Heart left ventricle (tissue), 16 donors: Measurements from ENCODE around the gene RINL. TPM values are rescaled to one million over a fixed set of nuclear protein-coding genes. Genes with fewer than 3 reads are reported as not detected.
A peak's percentile ranks its signal among the peaks of the same experiment; 100 is the strongest.

ENCODE experiments used
- ATAC-seq, 4 donors: fragments of 200-7000 bp; cut with Tn5 transposase; one replicate each; pipeline ENCODE4 v1.9.1; 2020 to 2022; ENCODE audit warnings: moderate library complexity in 4 of 4, mild to moderate bottlenecking in 3 of 4, moderate number of reproducible peaks in 1 of 4
- DNase-seq, 5 donors: peaks; one replicate each; pipeline ENCODE4 v3.0.0-alpha.2; 2020
- H3K27ac ChIP-seq, 12 donors: fragments of 200-600 bp; sonication (generic) in 4 of 12; one replicate each; pipeline versions ENCODE4 v1.5.0 to v1.8.0; 2016 to 2022; ENCODE audit warnings: mild to moderate bottlenecking in 2 of 12
- H3K27me3 ChIP-seq, 9 donors: fragments of 200-600 bp; sonication (generic) in 2 of 9; one replicate each; pipeline versions ENCODE4 v1.5.1 to v1.8.0; 2016 to 2022; ENCODE audit warnings: mild to moderate bottlenecking in 3 of 9
- H3K36me3 ChIP-seq, 9 donors: fragments of 200-600 bp; sonication (generic) in 2 of 9; one replicate each; pipeline versions ENCODE4 v1.5.0 to v1.8.0; 2018 to 2022; ENCODE audit warnings: mild to moderate bottlenecking in 2 of 9
- H3K4me1 ChIP-seq, 12 donors: fragments of 200-600 bp; sonication (generic) in 4 of 12; one replicate each; pipeline versions ENCODE4 v1.5.0 to v1.8.0; 2016 to 2022; ENCODE audit warnings: mild to moderate bottlenecking in 3 of 12
- H3K4me3 ChIP-seq, 12 donors: fragments of 200-600 bp; sonication (generic) in 4 of 12; one replicate each; pipeline versions ENCODE4 v1.5.0 to v1.8.0; 2017 to 2022; ENCODE audit warnings: mild to moderate bottlenecking in 9 of 12, moderate library complexity in 4 of 12
- H3K9me3 ChIP-seq, 12 donors: fragments of 200-600 bp; sonication (generic) in 4 of 12; one replicate each; pipeline versions ENCODE4 v1.5.0 to v1.8.0; 2016 to 2022; ENCODE audit warnings: mild to moderate bottlenecking in 1 of 12
- CTCF ChIP-seq, 12 donors: fragments of 200-600 bp; sonication (generic) in 4 of 12; IDR thresholded peaks; one replicate each; pipeline versions ENCODE4 v1.5.0 to v1.8.0; 2018 to 2022; ENCODE audit warnings: antibody characterized with exemption in 12 of 12, mild to moderate bottlenecking in 5 of 12
- POLR2A ChIP-seq, 2 donors: fragments of 450-650 bp; IDR thresholded peaks; one replicate each; pipeline ENCODE4 v1.6.1; 2017; ENCODE audit warnings: antibody characterized with exemption in 2 of 2, mild to moderate bottlenecking in 2 of 2, moderate library complexity in 2 of 2
- WGBS, 4 donors: extraction: QIAGEN DNeasy Blood & Tissue Kit in 2 of 4; methylation state at CpG; one replicate each; pipeline versions ENCODE4 v1.1.5 to v1.1.7; 2013 to 2018; 5-methylcytosine and 5-hydroxymethylcytosine counted together
- intact Hi-C, 10 donors: fragments of 100-400 bp; cut with DNase I; formaldehyde crosslinking; loops; one replicate each; pipeline versions ENCODE4 v1.11.1 to v1.14.2; 2022
- polyA plus RNA-seq, 2 donors: library from polyadenylated mRNA; stranded (reverse); fragments of 200-250 nt; gene quantifications; one replicate each; pipeline ENCODE4 v1.2.3, GENCODE V29; 2013
- total RNA-seq, 9 donors: library from RNA; depleted of rRNA in 2 of 9; stranded (reverse); fragments of >200 nt in 2 of 9; fragmentation: NEBNext Ultra II Directional in 3 of 9; extraction: Animal tissue kit (Norgen Biotek cat#: 25700) in 3 of 9; gene quantifications; one replicate each; pipeline versions ENCODE4 v1.1.0 to v1.2.4, GENCODE V29; 2016 to 2023
- donor health status: ischemic (EF 13 %, LVEDD 7.1; RV severe dilation, severe dysfunction).
- donor health status: healthy with polysubstance abuse.
- donor health status: DM: no; HTN: yes; CAD: no.
- donor health status: DM: no; HTN: no; CAD: no.
- donor health status: ischemic (EF 25% LVEDD 6.9; RV normal size, moderate dysfunction).
- donor health status: ischemic (EF 25% LVEDD 5.7; RV mildly dilated, moderate dysfunction).
- donor health status: healthy.
- donor health status: DM: yes; HTN: yes; CAD: no.
- donor health status: ischemic (EF 35%, LVEDD 5.7; RV mildly dilated, moderate dysfunction).
- donor health status: nonischemic (EF 11% LVEDD 7.7; RV severe dilation, severe dysfunction).
- donor health status: DM: yes; HTN: yes; CAD: no.
- donor health status: PGD.
- donor health status: ischemic (EF 29% LVEDD 5.4; RV normal size, mild dysfunction).
- donor health status: nonischemic (EF 23%, LVEDD 6.1; RV moderate dilation, normal function).

RINL gene
- total and polyA plus RNA-seq, 11 donors = 1.6 to 11.3 (median 4.3) TPM

GRCh38 chr19:38841787-38842438, 36.2 kb downstream of the RINL start:
- Histone ChIP-seq H3K4me1 (peaks cover 0 to 31% (median 19%) of the 10 kb centered on the region in 12 donors), H3K36me3 (peaks cover 10 to 100% (median 100%) of the 10 kb centered on the region in 9 donors), H3K9me3 (no peaks in the 10 kb centered on the region), H3K27me3 (no peaks in the 10 kb centered on the region), H3K27ac (peak overlapping the region in 1 of 12 donors; percentile 37), H3K4me3 (no peak overlapping the region)
- intact Hi-C loops = loop anchor here in 2 of 10 donors (10.0 kb wide), 2 partner anchors 107 to 217 kb away; no protein-coding TSS in a partner anchor
- 94 to 96% (median 94%) methylated on average over 19 of the region's 19 CpGs for WGBS, 4 donors
- ATAC-seq (no peak), DNase-seq (no peak)
- TF ChIP-seq CTCF (IDR thresholded peaks at IDR 0.05) (no peak), POLR2A (IDR thresholded peaks at IDR 0.05) (no peak)

DNA sequence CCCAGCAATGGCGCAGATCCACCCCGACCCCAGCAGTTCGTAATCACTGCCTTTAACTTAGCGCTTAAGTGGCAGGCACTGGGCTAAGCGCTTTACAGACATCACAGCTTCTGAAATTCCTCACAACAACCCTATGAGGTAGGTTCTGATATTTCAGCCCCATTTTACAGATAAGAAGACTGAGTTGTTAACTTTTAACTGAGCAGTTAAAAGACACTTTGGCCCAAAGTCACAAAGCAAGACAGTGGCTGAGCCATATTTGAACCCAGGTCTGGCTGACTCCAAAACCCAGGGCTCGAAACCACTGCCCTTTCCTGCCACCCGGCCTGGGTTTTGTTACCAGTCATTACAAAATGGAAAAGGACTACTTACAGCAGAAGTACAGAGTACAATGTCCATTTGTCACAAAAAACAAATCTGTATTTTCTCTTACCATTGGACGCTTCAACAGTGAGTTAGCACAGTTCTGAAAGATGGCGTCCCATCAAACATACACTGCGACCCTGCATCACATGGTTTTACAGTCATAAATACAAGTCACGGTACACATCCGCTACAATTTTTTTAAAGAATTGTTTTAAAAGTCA, 36.8 kb downstream of the RINL start:
- H3K4me3 ChIP-seq = no peak overlapping the region
- WGBS, 4 donors = 88 to 94% (median 93%) methylated on average over 12 of the region's 12 CpGs
- peaks cover 10 to 100% (median 100%) of the 10 kb centered on the region in 9 donors for H3K36me3 ChIP-seq
- H3K27me3 ChIP-seq = no peaks in the 10 kb centered on the region
- ATAC-seq (no peak), DNase-seq (no peak)
- H3K27ac ChIP-seq = peak overlapping the region in 2 of 12 donors; percentile 33 to 37
- TF ChIP-seq CTCF (IDR thresholded peaks at IDR 0.05) (no peak), POLR2A (IDR thresholded peaks at IDR 0.05) (no peak)
- intact Hi-C loops = loop anchor here in 2 of 10 donors (10.0 kb wide), 2 partner anchors 106 to 216 kb away; no protein-coding TSS in a partner anchor
- H3K9me3 ChIP-seq = no peaks in the 10 kb centered on the region
- peaks cover 0 to 27% (median 13%) of the 10 kb centered on the region in 12 donors for H3K4me1 ChIP-seq

GRCh38 chr19:38840583-38840968, 37.5 kb downstream of the RINL start:
- DNase-seq (no peak), ATAC-seq (no peak)
- Histone ChIP-seq H3K27me3 (no peaks in the 10 kb centered on the region), H3K36me3 (peaks cover 10 to 100% (median 100%) of the 10 kb centered on the region in 9 donors), H3K4me3 (no peak overlapping the region), H3K9me3 (no peaks in the 10 kb centered on the region), H3K27ac (peak overlapping the region in 1 of 12 donors; percentile 33), H3K4me1 (peaks cover 0 to 22% (median 8%) of the 10 kb centered on the region in 12 donors)
- intact Hi-C loops = loop anchor here in 2 of 10 donors (10.0 kb wide), 2 partner anchors 106 to 216 kb away; no protein-coding TSS in a partner anchor
- TF ChIP-seq CTCF (IDR thresholded peaks at IDR 0.05) = no peak
- TF ChIP-seq POLR2A (IDR thresholded peaks at IDR 0.05) = no peak
- WGBS, 4 donors = 74 to 85% (median 81%) methylated on average over 5 of the region's 5 CpGs
